Liver (tissue), 3 donors: Measurements from ENCODE around the gene MDM2.

Experiments
- ATF3 ChIP-seq: IDR thresholded peaks from 2 replicates; pipeline ENCODE4 v1.6.1; 2016; ENCODE audit warnings: antibody characterized with exemption
- CTCF ChIP-seq: fragments of 150-350 bp; IDR thresholded peaks from 2 replicates; pipeline ENCODE4 v1.5.1; 2017; ENCODE audit warnings: improper control_type of control experiment, low read depth, low read length; ENCODE audit not compliant: missing input control
- FOXA1 ChIP-seq: IDR thresholded peaks from 2 replicates; pipeline ENCODE4 v1.6.1; 2016; ENCODE audit warnings: antibody characterized with exemption
- GABPA ChIP-seq, 2 donors: IDR thresholded peaks in 1 of 2; conservative IDR thresholded peaks in 1 of 2; 2 replicates each; pipeline ENCODE4 v1.6.1; 2016; ENCODE audit warnings: antibody characterized with exemption in 2 of 2, mild to moderate bottlenecking in 1 of 2, moderate library complexity in 1 of 2
- HNF4A ChIP-seq, 2 donors: conservative IDR thresholded peaks; 2 replicates each; pipeline ENCODE4 v1.6.1; 2016; ENCODE audit warnings: antibody characterized with exemption in 2 of 2, mild to moderate bottlenecking in 2 of 2
- MAX ChIP-seq: IDR thresholded peaks from 2 replicates; pipeline ENCODE4 v1.6.1; 2016; ENCODE audit warnings: antibody characterized with exemption
- RAD21 ChIP-seq, 2 donors: IDR thresholded peaks; 2 replicates each; pipeline ENCODE4 v1.6.1; 2016; ENCODE audit warnings: antibody characterized with exemption in 2 of 2, mild to moderate bottlenecking in 2 of 2
- RXRA ChIP-seq, 2 donors: IDR thresholded peaks; 2 replicates each; pipeline ENCODE4 v1.6.1; 2017 to 2018; ENCODE audit warnings: antibody characterized with exemption in 2 of 2, mild to moderate bottlenecking in 1 of 2
- donor health status: healthy.
- donor health status: healthy.

- TF ChIP-seq RXRA (IDR thresholded peaks at IDR 0.05): no peak
- TF ChIP-seq CTCF: no peak
- TF ChIP-seq RAD21 (IDR thresholded peaks at IDR 0.05): no peak
- TF ChIP-seq ATF3: no peak
- no peak for TF ChIP-seq FOXA1
- TF ChIP-seq MAX: no peak
- no peak for TF ChIP-seq GABPA (IDR thresholded peaks at IDR 0.05 in 1 of 2, conservative IDR thresholded peaks at IDR 0.05 in 1 of 2)
- no peak for TF ChIP-seq HNF4A (conservative IDR thresholded peaks at IDR 0.05)
These were observed 30.3 kb downstream of the MDM2 start for GRCh38 chr12:68838046-68838886.
